Amygdala (tissue), 56 donors: Measurements from ENCODE around the gene ZNF322.

Source experiments
- DNase-seq, 56 donors: peaks; one replicate each; lab custom pipeline; 2025; lab: John Stamatoyannopoulos, UW

Gene ZNF322

DNA sequence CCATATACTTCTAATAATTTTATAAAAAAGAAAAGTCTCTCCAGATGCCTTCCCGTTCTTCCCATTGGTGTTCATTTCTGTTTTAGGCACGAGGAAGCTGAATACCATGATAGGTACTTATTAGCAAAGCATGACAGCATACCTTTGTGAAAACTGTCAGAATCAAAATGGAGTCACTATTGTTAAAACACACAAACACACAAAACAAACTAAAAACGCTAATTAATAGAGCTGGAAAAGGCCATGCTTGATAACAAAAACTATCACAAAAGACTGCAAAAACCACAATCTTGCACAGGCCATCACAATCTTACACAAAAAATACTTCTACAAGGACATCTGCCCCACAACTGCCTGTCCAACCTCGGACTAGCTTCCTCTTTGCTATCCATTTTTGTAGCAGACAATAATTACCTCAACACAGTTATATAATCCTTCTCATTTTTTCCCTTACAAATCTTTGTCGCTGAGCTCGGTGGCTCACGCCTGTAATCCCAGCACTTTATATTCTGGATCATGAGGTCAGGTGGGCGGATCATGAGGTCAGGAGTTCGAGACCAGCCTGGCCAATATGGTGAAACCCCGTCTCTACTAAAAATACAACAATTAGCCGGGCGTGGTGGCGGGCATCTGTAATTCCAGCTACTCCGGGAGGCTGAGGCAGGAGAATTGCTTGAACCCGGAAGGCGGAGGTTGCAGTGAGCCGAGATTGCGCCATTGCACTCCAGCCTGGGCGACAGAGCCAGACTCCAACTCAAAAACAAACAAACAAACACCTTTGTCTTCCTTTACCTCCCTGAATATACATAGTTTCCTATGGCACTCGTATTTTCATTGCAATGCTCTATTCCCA lies 66.0 kb downstream of the ZNF322 start:
- no peak for DNase-seq

DNA sequence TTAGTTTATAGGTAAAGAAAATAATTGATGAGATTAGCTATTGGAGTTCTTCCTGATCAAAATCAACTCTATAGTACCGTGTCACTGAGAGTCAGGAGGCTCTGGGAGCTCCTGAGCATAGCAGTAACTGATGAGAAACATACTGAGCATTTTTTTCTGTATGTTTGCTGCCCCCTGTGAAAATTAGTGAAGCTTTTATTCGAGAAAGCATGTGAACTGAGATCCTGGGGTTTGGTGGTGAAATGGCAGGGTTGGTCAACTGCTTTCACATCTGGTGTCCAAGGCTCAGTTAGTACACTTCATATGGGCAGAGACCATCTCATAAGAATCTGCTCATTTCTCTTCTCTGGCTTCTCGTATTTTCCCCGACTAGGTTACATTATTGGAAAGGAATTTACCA lies 66.9 kb downstream of the ZNF322 start:
- DNase-seq: no peak

DNA sequence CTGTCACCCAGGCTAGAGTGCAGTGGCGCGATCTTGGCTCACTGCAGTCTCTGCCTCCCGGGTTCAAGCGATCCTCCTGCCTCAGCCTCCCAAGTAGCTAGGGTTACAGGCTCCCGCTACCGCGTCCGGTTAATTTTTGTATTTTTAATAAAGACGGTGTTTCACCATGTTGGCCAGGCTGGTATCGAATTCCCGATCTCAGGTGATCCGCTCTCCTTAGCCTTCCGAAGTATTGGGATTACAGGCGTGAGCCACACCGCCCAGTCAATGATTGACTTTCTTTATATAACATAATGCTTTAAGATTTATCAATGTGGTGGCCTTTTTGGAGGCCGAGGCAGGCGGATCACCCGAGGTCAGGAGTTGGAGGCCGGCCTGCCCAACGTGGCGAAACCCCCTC lies 70.6 kb downstream of the ZNF322 start:
- no peak for DNase-seq
